ENCODE measurements around the gene MAPK14. TPM values are rescaled to one million over a fixed set of nuclear protein-coding genes. Genes with fewer than 3 reads are reported as not detected.

The MAPK14 gene
- total RNA-seq, 4 donors from 2014 or later = 44.4 to 91.7 (median 59.1) TPM

- no peak overlapping the region for H3K4me3 ChIP-seq
- H3K9me3 ChIP-seq = no peaks in the 10 kb centered on the region
- no peak overlapping the region for H3K27ac ChIP-seq
- H3K4me1 ChIP-seq = peaks cover 0 to 26% (median 0%) of the 10 kb centered on the region in 3 donors
- H3K36me3 ChIP-seq = peaks cover 12 to 84% (median 12%) of the 10 kb centered on the region in 3 donors
- no peaks in the 10 kb centered on the region for H3K27me3 ChIP-seq
- DNase-seq = no peak
- TF ChIP-seq CTCF (IDR thresholded peaks at IDR 0.05) (no peak), POLR2A (IDR thresholded peaks at IDR 0.05) (no peak)
- intact Hi-C loops (cut with DNase I) = no loop called here
Measured at GRCh38 chr6:36113049-36113448, 85.4 kb downstream of the MAPK14 start.

DNA sequence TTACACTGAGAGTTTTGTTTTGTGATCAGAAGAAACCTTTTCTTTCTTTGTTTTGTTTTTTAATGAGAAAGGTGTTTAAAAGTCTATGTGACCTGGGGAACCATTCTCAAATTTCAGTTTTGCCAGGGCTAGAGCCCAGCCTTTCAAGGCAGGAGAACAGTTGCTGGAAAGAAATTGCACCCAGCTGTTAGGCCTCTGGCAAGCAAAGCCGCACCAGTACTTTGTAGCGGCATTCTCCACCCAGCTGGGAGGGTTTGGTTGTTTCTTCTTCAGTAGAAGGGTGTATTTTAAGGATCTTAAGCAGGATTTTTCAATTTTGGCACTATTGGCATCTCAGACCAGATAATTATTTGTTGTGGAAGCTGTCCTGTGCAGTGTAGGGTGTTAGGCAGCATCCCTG is 86.1 kb downstream of the MAPK14 start:
- no peak for DNase-seq
- TF ChIP-seq CTCF (IDR thresholded peaks at IDR 0.05) (no peak), POLR2A (IDR thresholded peaks at IDR 0.05) (no peak)
- intact Hi-C loops (cut with DNase I) = no loop called here
- peaks cover 0 to 33% (median 0%) of the 10 kb centered on the region in 3 donors for H3K4me1 ChIP-seq
- H3K36me3 ChIP-seq = peaks cover 5 to 79% (median 12%) of the 10 kb centered on the region in 3 donors
- no peak overlapping the region for H3K4me3 ChIP-seq
- H3K9me3 ChIP-seq = no peaks in the 10 kb centered on the region
- 83 to 84% methylated on average over 1 to 2 of the region's 2 CpGs for whole genome bisulfite sequencing, 2 donors
- no peaks in the 10 kb centered on the region for H3K27me3 ChIP-seq
- no peak overlapping the region for H3K27ac ChIP-seq

DNA sequence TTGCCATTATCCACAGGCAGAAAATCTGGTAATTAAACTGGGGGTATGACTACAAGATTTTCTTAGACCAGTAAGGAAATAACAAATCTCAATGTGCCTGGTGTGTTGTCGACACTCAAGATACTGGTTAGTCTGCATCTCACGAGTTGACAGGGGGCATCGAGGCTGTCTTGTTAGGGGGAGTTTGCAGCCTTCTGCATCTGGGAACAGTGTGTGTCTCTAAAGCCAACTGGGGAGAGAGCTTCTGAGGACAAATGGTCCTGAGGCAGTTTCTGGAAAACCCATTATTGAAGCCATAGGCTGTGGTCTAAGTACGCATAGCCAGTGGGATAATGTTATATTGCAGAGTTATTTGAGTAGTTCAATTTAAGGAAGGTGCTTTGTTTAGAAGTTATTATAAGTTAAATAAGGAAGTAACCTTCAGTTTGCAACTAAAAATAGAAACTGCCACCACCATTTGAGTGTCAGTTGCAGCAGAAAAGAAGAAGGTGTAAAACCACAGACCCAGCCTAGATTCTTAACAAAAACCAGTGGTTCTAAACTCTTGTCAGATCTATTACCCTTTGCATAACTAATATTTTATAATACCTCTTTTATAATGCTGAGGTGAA is 87.3 kb downstream of the MAPK14 start:
- WGBS, 2 donors = 69 to 78% methylated on average over 4 of the region's 4 CpGs
- DNase-seq = no peak
- Histone ChIP-seq H3K36me3 (peaks cover 0 to 67% (median 5%) of the 10 kb centered on the region in 3 donors), H3K27ac (no peak overlapping the region), H3K4me1 (peaks cover 0 to 43% (median 0%) of the 10 kb centered on the region in 3 donors), H3K4me3 (no peak overlapping the region), H3K27me3 (no peaks in the 10 kb centered on the region), H3K9me3 (no peaks in the 10 kb centered on the region)
- TF ChIP-seq CTCF (IDR thresholded peaks at IDR 0.05) = no peak
- no peak for TF ChIP-seq POLR2A (IDR thresholded peaks at IDR 0.05)
- intact Hi-C loops (cut with DNase I) = no loop called here

GRCh38 chr6:36115412-36115811 is 87.8 kb downstream of the MAPK14 start:
- no peak for DNase-seq
- H3K9me3 ChIP-seq = no peaks in the 10 kb centered on the region
- whole genome bisulfite sequencing, 2 donors = 82 to 88% methylated on average over 9 to 10 of the region's 10 CpGs
- no peak overlapping the region for H3K27ac ChIP-seq
- intact Hi-C loops (cut with DNase I) = no loop called here
- no peak for TF ChIP-seq POLR2A (IDR thresholded peaks at IDR 0.05)
- no peak for TF ChIP-seq CTCF (IDR thresholded peaks at IDR 0.05)
- peaks cover 0 to 62% (median 5%) of the 10 kb centered on the region in 3 donors for H3K36me3 ChIP-seq
- H3K4me3 ChIP-seq = no peak overlapping the region
- H3K4me1 ChIP-seq = peaks cover under 1 to 48% (median 2%) of the 10 kb centered on the region in 3 donors
- no peaks in the 10 kb centered on the region for H3K27me3 ChIP-seq

DNA sequence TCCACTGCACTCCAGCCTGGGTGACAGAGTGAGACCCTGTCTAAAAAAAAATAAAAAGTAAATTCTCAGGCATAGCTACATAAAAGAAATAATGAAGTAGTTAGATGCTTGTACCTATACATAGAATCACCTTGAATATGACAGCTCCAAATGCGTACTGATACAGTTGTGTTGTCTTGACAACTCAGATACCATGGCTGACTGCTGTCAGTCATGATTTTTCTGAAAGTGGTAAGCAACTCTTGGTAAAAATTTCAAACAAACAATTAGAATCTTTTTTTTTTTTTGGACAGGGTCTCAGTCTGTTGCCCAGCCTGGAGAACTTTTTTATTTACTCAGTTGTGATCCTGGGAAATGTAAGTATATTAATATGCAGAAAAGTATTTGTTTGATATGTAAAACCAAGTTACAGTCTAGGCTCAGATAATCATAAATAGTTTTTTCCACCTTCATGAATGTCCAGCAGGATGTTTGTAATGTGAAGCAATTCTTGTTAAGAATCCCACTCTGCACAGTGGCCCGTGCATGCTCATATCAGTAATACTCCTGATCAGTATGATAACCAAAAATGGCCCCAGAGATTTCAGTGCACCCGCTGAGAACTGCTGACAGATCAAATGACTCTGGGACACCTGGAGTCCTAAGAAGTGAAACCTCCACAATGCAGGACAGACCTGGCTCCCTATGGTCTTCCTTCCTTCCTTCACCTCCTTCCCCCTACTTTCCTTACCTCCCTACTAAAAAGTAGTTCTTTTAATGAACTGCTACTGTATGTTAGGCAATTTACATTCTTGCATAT is 88.7 kb downstream of the MAPK14 start:
- Histone ChIP-seq H3K27me3 (no peaks in the 10 kb centered on the region), H3K27ac (no peak overlapping the region), H3K9me3 (no peaks in the 10 kb centered on the region), H3K36me3 (peaks cover 0 to 53% (median 5%) of the 10 kb centered on the region in 3 donors), H3K4me3 (no peak overlapping the region), H3K4me1 (peaks cover 9 to 57% (median 11%) of the 10 kb centered on the region in 3 donors)
- TF ChIP-seq POLR2A (IDR thresholded peaks at IDR 0.05) (no peak), CTCF (IDR thresholded peaks at IDR 0.05) (no peak)
- no peak for DNase-seq
- intact Hi-C loops (cut with DNase I) = no loop called here
- WGBS, 2 donors = 81 to 87% methylated on average over 3 of the region's 3 CpGs
